ENCODE measurements around the gene DPY30. TPM values are rescaled to one million over a fixed set of nuclear protein-coding genes. Genes with fewer than 3 reads are reported as not detected.
"Not testable (repeated sequence)": the region's sequence is repeated elsewhere in the genome, so short reads cannot be mapped to it uniquely, and the experiment has no call there.

The DPY30 gene
- total and polyA plus RNA-seq, 2 experiments from 2014 or later: 56.2 to 143 TPM

GRCh38 chr2:32010670-32011484, 28.7 kb downstream of the DPY30 start, which contains the start of gene MEMO1:
Gene MEMO1, minus strand, starts transcription at chr2:32011008. Its CDS starts 761 bp downstream, at chr2:32010247.
- Histone ChIP-seq H3K27me3 (no peaks in the 10 kb centered on the region), H3K36me3 (no peaks in the 10 kb centered on the region), H3K9me3 (ENCODE audit: low read depth) (no peaks in the 10 kb centered on the region), H3K4me1 (ENCODE audit: low read depth) (peaks cover 12% of the 10 kb centered on the region), H3K4me3 (peak within 1 kb of the TSS; percentile 97), H3K27ac (peak within 1 kb of the TSS; percentile 93)
- peak; percentile 95 to 96 for DNase-seq (ENCODE audit: low read depth in 1 of 2, low spot score in 1 of 2)
- TF ChIP-seq CTCF (IDR thresholded peaks at IDR 0.05; ENCODE audit: low read depth, low read length): no peak

GRCh38 chr2:32010280-32010669, 29.3 kb downstream of the DPY30 start:
- not testable (repeated sequence) for H3K36me3 ChIP-seq; H3K9me3 ChIP-seq (ENCODE audit: low read depth); H3K27me3 ChIP-seq
- peak; percentile 53 to 73 for DNase-seq (ENCODE audit: low read depth in 1 of 2, low spot score in 1 of 2)
- H3K4me1 ChIP-seq (ENCODE audit: low read depth): peaks cover 12% of the 10 kb centered on the region
- H3K4me3 ChIP-seq: peak overlapping the region; percentile 97
- peak overlapping the region; percentile 93 for H3K27ac ChIP-seq

GRCh38 chr2:32009516-32010256, 29.9 kb downstream of the DPY30 start:
- no peak for TF ChIP-seq CTCF (IDR thresholded peaks at IDR 0.05; ENCODE audit: low read depth, low read length)
- Histone ChIP-seq H3K4me1 (ENCODE audit: low read depth) (peaks cover 12% of the 10 kb centered on the region), H3K27ac (peak overlapping the region; percentile 93), H3K36me3 (no peaks in the 10 kb centered on the region), H3K9me3 (ENCODE audit: low read depth) (no peaks in the 10 kb centered on the region), H3K4me3 (peak overlapping the region; percentile 97), H3K27me3 (no peaks in the 10 kb centered on the region)
- DNase-seq (ENCODE audit: low read depth in 1 of 2, low spot score in 1 of 2): peak; percentile 38 to 50

- H3K27me3 ChIP-seq: no peaks in the 10 kb centered on the region
- no peaks in the 10 kb centered on the region for H3K36me3 ChIP-seq
- TF ChIP-seq CTCF (IDR thresholded peaks at IDR 0.05; ENCODE audit: low read depth, low read length): no peak
- peak overlapping the region; percentile 97 for H3K4me3 ChIP-seq
- H3K27ac ChIP-seq: peak overlapping the region; percentile 87
- no peaks in the 10 kb centered on the region for H3K9me3 ChIP-seq (ENCODE audit: low read depth)
- peaks cover 12% of the 10 kb centered on the region for H3K4me1 ChIP-seq (ENCODE audit: low read depth)
- DNase-seq (ENCODE audit: low read depth in 1 of 2, low spot score in 1 of 2): peak; percentile 7 to 38
These were observed 30.6 kb downstream of the DPY30 start for GRCh38 chr2:32008805-32009515.

- Histone ChIP-seq H3K27me3 (no peaks in the 10 kb centered on the region), H3K4me1 (ENCODE audit: low read depth) (peaks cover 12% of the 10 kb centered on the region), H3K4me3 (no peak overlapping the region), H3K27ac (no peak overlapping the region), H3K9me3 (ENCODE audit: low read depth) (no peaks in the 10 kb centered on the region), H3K36me3 (no peaks in the 10 kb centered on the region)
- DNase-seq (ENCODE audit: low read depth in 1 of 2, low spot score in 1 of 2): no peak
- TF ChIP-seq CTCF (IDR thresholded peaks at IDR 0.05; ENCODE audit: low read depth, low read length): no peak
These were observed 32.5 kb downstream of the DPY30 start for GRCh38 chr2:32007121-32007391.
